Measurements from ENCODE around the gene CBX8.

DNA sequence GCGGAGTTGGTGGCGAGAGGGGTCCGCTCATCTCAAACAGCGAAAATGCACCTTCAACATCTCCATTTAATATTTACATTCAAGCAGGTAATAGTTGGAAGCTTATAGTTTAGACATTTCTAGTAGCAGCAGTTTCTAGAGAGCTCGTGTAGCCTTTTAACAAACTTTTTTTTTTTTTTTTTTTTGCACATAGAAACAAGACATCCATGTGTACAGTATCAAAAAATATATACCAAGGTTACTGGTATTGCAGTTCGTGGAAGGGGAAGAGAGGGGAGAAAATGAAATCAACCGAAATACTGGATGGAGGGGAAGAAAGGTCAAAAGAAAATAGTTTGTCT, 36.2 kb upstream of the CBX8 start:
- TF ChIP-seq, protein P1, sequence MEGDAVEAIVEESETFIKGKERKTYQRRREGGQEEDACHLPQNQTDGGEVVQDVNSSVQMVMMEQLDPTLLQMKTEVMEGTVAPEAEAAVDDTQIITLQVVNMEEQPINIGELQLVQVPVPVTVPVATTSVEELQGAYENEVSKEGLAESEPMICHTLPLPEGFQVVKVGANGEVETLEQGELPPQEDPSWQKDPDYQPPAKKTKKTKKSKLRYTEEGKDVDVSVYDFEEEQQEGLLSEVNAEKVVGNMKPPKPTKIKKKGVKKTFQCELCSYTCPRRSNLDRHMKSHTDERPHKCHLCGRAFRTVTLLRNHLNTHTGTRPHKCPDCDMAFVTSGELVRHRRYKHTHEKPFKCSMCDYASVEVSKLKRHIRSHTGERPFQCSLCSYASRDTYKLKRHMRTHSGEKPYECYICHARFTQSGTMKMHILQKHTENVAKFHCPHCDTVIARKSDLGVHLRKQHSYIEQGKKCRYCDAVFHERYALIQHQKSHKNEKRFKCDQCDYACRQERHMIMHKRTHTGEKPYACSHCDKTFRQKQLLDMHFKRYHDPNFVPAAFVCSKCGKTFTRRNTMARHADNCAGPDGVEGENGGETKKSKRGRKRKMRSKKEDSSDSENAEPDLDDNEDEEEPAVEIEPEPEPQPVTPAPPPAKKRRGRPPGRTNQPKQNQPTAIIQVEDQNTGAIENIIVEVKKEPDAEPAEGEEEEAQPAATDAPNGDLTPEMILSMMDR (IDR thresholded peaks at IDR 0.05): no peak
- no peak for TF ChIP-seq ZFX (IDR thresholded peaks at IDR 0.05; ENCODE audit: borderline replicate concordance)

Data from 22Rv1 (cell line).